KMS-11 (cell line): ENCODE measurements around the gene OTUD6A.

Source experiments
- H2AFZ ChIP-seq: fragments of 200-600 bp; sonication (generic); 2 replicates; pipeline ENCODE4 v1.6.1; 2016; ENCODE audit warnings: antibody characterized with exemption, mixed run types, low read depth
- H3K27ac ChIP-seq: fragments of 200-600 bp; sonication (generic); 2 replicates; pipeline ENCODE4 v1.6.1; 2016; ENCODE audit warnings: mild to moderate bottlenecking, mixed run types
- H3K27me3 ChIP-seq: fragments of 200-600 bp; sonication (generic); 2 replicates; pipeline ENCODE4 v1.6.1; 2017; ENCODE audit warnings: mild to moderate bottlenecking, low read depth, mixed run types, moderate library complexity; ENCODE audit not compliant: insufficient read depth
- H3K36me3 ChIP-seq: fragments of 200-600 bp; sonication (generic); 2 replicates; pipeline ENCODE4 v1.6.1; 2017; ENCODE audit warnings: mild to moderate bottlenecking, mixed run types; ENCODE audit not compliant: insufficient read depth
- H3K4me1 ChIP-seq: fragments of 200-600 bp; sonication (generic); 2 replicates; pipeline ENCODE4 v1.6.1; 2016; ENCODE audit warnings: mild to moderate bottlenecking, low read depth, mixed run types; ENCODE audit not compliant: poor library complexity, severe bottlenecking
- H3K4me2 ChIP-seq: fragments of 200-600 bp; sonication (generic); 2 replicates; pipeline ENCODE4 v1.7.0; 2016; ENCODE audit warnings: mild to moderate bottlenecking, mixed run types
- H3K4me3 ChIP-seq: fragments of 200-600 bp; sonication (generic); IDR thresholded peaks from 2 replicates; pipeline ENCODE4 v1.6.1; 2017; ENCODE audit warnings: low read depth, low read length, mixed read lengths; ENCODE audit not compliant: insufficient read depth
- H3K79me2 ChIP-seq: fragments of 200-600 bp; sonication (generic); 2 replicates; pipeline ENCODE4 v1.6.1; 2016; ENCODE audit warnings: low read depth, mixed run types; ENCODE audit not compliant: insufficient read depth
- H3K9ac ChIP-seq: fragments of 200-600 bp; sonication (generic); 2 replicates; pipeline ENCODE4 v1.6.1; 2016; ENCODE audit warnings: mild to moderate bottlenecking, mixed run types
- H4K20me1 ChIP-seq: fragments of 200-600 bp; sonication (generic); 2 replicates; pipeline ENCODE4 v1.6.1; 2016; ENCODE audit warnings: mild to moderate bottlenecking, mixed run types; ENCODE audit not compliant: insufficient read depth
- CTCF ChIP-seq: fragments of 200-600 bp; sonication (generic); conservative IDR thresholded peaks from 2 replicates; pipeline ENCODE4 v1.6.1; 2017; ENCODE audit warnings: low read depth, mild to moderate bottlenecking, antibody characterized with exemption, low read length, moderate library complexity, mixed read lengths

The OTUD6A gene

GRCh38 chrX:70034646-70035045 lies 27.6 kb upstream of the OTUD6A start:
- H3K4me3 ChIP-seq = no peak overlapping the region
- no peak overlapping the region for H3K4me2 ChIP-seq
- no peaks in the 10 kb centered on the region for H3K36me3 ChIP-seq
- TF ChIP-seq CTCF = no peak
- H3K79me2 ChIP-seq = no peaks in the 10 kb centered on the region
- H3K27me3 ChIP-seq = no peaks in the 10 kb centered on the region
- H2AFZ ChIP-seq = no peak overlapping the region
- H3K9ac ChIP-seq = no peak overlapping the region
- H3K27ac ChIP-seq = no peak overlapping the region
- H4K20me1 ChIP-seq = no peaks in the 10 kb centered on the region
- H3K4me1 ChIP-seq = no peaks in the 10 kb centered on the region

- Histone ChIP-seq H3K27ac (no peak overlapping the region), H3K4me2 (no peak overlapping the region), H3K9ac (no peak overlapping the region), H3K4me3 (no peak overlapping the region), H3K27me3 (no peaks in the 10 kb centered on the region), H3K36me3 (no peaks in the 10 kb centered on the region), H3K4me1 (no peaks in the 10 kb centered on the region), H3K79me2 (no peaks in the 10 kb centered on the region), H4K20me1 (no peaks in the 10 kb centered on the region), H2AFZ (no peak overlapping the region)
- TF ChIP-seq CTCF = no peak
Observed at GRCh38 chrX:70038515-70038914, 23.7 kb upstream of the OTUD6A start.

DNA sequence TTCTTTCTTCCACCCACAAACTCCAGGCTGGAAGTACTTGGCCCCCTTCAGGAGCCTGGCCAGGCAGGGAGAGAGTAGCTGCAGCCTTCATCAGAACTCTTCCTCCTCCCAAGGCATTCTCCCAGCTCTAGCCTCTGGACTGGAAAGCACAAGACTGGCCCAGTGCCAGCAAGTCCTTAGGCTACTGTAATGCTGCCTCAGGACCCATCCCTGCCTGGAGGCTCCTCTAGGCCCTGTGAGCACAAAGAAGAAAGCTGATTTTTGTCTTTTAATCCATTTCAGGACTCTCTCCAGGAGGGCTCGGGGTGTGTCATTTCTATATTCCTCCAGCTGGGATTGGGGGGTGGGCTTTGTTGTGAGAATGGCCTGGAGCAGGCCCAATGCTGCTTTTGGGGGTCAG lies 23.3 kb upstream of the OTUD6A start:
- Histone ChIP-seq H2AFZ (no peak overlapping the region), H3K4me1 (no peaks in the 10 kb centered on the region), H3K79me2 (no peaks in the 10 kb centered on the region), H3K4me3 (no peak overlapping the region), H3K27ac (no peak overlapping the region), H3K27me3 (no peaks in the 10 kb centered on the region), H3K36me3 (no peaks in the 10 kb centered on the region), H3K4me2 (no peak overlapping the region), H4K20me1 (no peaks in the 10 kb centered on the region), H3K9ac (no peak overlapping the region)
- TF ChIP-seq CTCF = no peak

- H3K27me3 ChIP-seq = no peaks in the 10 kb centered on the region
- no peaks in the 10 kb centered on the region for H3K36me3 ChIP-seq
- H3K27ac ChIP-seq = no peak overlapping the region
Observed at GRCh38 chrX:70039758-70040157, 22.5 kb upstream of the OTUD6A start.

More at GRCh38 chrX:70039758-70040157, 22.5 kb upstream of the OTUD6A start:
- Histone ChIP-seq H4K20me1 (no peaks in the 10 kb centered on the region), H2AFZ (no peak overlapping the region), H3K4me2 (no peak overlapping the region), H3K79me2 (no peaks in the 10 kb centered on the region), H3K4me3 (no peak overlapping the region), H3K9ac (no peak overlapping the region), H3K4me1 (no peaks in the 10 kb centered on the region)
- no peak for TF ChIP-seq CTCF
